ENCODE data around the gene NBL1. TPM values are rescaled to one million over a fixed set of nuclear protein-coding genes. Genes with fewer than 3 reads are reported as not detected.

The NBL1 gene
- total and polyA plus RNA-seq, 2 of the 4 experiments (the other 2 are of a cell fraction): 14.0 to 54.2 TPM

DNA sequence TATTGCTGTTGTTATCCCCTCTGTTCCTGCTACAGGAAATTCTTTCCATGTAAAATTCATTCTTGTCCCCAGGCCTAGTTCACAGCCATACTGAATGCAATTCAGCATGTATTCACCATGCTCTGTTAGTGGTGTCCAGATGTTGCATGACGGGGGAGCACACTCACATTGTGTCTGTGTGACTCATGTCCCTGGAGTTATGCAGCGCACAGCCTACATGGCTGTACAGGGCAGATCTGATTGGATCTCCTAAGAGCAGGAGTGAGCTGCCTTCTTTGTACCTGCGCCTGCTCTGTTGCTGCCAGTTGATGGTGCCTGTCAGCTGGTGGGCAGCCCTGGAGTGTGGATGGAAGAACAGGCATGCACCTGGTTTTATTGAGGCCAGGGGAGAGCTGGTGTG lies 38.1 kb downstream of the NBL1 start:
- dilution Hi-C loops (cut with HindIII; ENCODE audit: low sequenced_read_pairs, unreplicated experiment): no loop called here
- peaks cover under 1% of the 10 kb centered on the region; the same call in 1 of the 2 replicates for H3K36me3 ChIP-seq (ENCODE audit: control insufficient read depth, insufficient read depth, low read length)
- H3K4me1 ChIP-seq (ENCODE audit: control insufficient read depth, insufficient read depth, low read length): no peaks in the 10 kb centered on the region
- intact Hi-C loops (cut with micrococcal nuclease): no loop called here
- DNase-seq (peak; percentile 93), ATAC-seq (ENCODE audit: low read depth) (peak; percentile 99)
- no peaks in the 10 kb centered on the region for H3K27me3 ChIP-seq (ENCODE audit: control insufficient read depth, insufficient read depth, low read length)
- H3K18ac ChIP-seq (ENCODE audit: low read depth, low read length): no peak overlapping the region
- H4K20me1 ChIP-seq (ENCODE audit: insufficient read depth, low read length): no peaks in the 10 kb centered on the region; the same call in none of the 2 replicates
- ChIA-PET POLR2A (ENCODE audit: unreplicated experiment) (no interaction called here), CTCF (interaction anchor here (1.1 to 1.5 kb wide), 2 partner anchors 20 to 22 kb away, joined by 4 read pairs; no protein-coding TSS in a partner anchor)
- in situ Hi-C loops (cut with MboI; ENCODE audit: low sequenced_read_pairs): no loop called here
- H2AK9ac ChIP-seq (replicated peaks; ENCODE audit: low read depth, low read length, poor library complexity): no peak overlapping the region
- H3K79me1 ChIP-seq (ENCODE audit: low read depth in 1 of 2, low read length in 2 of 2): no peaks in the 10 kb centered on the region
- no peak overlapping the region for H3K56ac ChIP-seq (ENCODE audit: extremely low read depth, insufficient read depth, low read length)
- H3K9me3 ChIP-seq (ENCODE audit: control insufficient read depth, insufficient read depth, low read length): no peaks in the 10 kb centered on the region
- H2BK5ac ChIP-seq (ENCODE audit: low read depth, low read length, poor library complexity, severe bottlenecking): no peak overlapping the region
- TF ChIP-seq MXI1 (IDR thresholded peaks at IDR 0.05; ENCODE audit: borderline replicate concordance, low read depth, low read length): peak; percentile 45; the same call in 1 of the 2 replicates
- TF ChIP-seq RFX5 (IDR thresholded peaks at IDR 0.05; ENCODE audit: low read depth, low read length): 0 out of 2 replicates have a peak, but pooled peaks have one; percentile 10
- TF ChIP-seq RAD21 (IDR thresholded peaks at IDR 0.05; ENCODE audit: low read length): no peak
- TF ChIP-seq, protein P1, sequence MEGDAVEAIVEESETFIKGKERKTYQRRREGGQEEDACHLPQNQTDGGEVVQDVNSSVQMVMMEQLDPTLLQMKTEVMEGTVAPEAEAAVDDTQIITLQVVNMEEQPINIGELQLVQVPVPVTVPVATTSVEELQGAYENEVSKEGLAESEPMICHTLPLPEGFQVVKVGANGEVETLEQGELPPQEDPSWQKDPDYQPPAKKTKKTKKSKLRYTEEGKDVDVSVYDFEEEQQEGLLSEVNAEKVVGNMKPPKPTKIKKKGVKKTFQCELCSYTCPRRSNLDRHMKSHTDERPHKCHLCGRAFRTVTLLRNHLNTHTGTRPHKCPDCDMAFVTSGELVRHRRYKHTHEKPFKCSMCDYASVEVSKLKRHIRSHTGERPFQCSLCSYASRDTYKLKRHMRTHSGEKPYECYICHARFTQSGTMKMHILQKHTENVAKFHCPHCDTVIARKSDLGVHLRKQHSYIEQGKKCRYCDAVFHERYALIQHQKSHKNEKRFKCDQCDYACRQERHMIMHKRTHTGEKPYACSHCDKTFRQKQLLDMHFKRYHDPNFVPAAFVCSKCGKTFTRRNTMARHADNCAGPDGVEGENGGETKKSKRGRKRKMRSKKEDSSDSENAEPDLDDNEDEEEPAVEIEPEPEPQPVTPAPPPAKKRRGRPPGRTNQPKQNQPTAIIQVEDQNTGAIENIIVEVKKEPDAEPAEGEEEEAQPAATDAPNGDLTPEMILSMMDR (conservative IDR thresholded peaks at IDR 0.05; ENCODE audit: low read depth, low read length): no peak
- no peak for TF ChIP-seq MAZ (IDR thresholded peaks at IDR 0.05; ENCODE audit: borderline replicate concordance, low read depth, low read length)
- peak; percentile 80 for TF ChIP-seq FOS (IDR thresholded peaks at IDR 0.05; ENCODE audit: low read depth, low read length)
- TF ChIP-seq, protein P2, sequence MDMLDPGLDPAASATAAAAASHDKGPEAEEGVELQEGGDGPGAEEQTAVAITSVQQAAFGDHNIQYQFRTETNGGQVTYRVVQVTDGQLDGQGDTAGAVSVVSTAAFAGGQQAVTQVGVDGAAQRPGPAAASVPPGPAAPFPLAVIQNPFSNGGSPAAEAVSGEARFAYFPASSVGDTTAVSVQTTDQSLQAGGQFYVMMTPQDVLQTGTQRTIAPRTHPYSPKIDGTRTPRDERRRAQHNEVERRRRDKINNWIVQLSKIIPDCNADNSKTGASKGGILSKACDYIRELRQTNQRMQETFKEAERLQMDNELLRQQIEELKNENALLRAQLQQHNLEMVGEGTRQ (IDR thresholded peaks at IDR 0.05; ENCODE audit: low read depth, low read length): no peak
- peak; percentile 53; the same call in 1 of the 2 replicates for TF ChIP-seq CEBPB (IDR thresholded peaks at IDR 0.05; ENCODE audit: low read depth, low read length)
- peak; percentile 27; the same call in 1 of the 2 replicates for TF ChIP-seq MAFK (IDR thresholded peaks at IDR 0.05; ENCODE audit: low read depth, low read length)
- no peak overlapping the region for H3K27ac ChIP-seq (ENCODE audit: insufficient read depth, low read length)
- H2BK15ac ChIP-seq (ENCODE audit: low read depth, low read length): no peak overlapping the region
- no peaks in the 10 kb centered on the region; the same call in 1 of the 2 replicates for H3K9me1 ChIP-seq (ENCODE audit: insufficient read depth, low read length)
- no peak overlapping the region for H4K8ac ChIP-seq (ENCODE audit: low read depth in 2 of 2, low read length in 2 of 2)
- no peak overlapping the region for H2AFZ ChIP-seq (replicated peaks; ENCODE audit: low read length, poor library complexity)
- 75% methylated on average over 1 of the region's 3 CpGs; no CpG with 5 or more reads in 1 of the 2 experiments for WGBS, 2 experiments (ENCODE audit: extremely low coverage in 2 of 2, insufficient read length in 1 of 2)
- no peak overlapping the region for H3K9ac ChIP-seq (ENCODE audit: low read depth, low read length)
- BruUV-seq (replicated peaks): no TSS peak
- H3K4me2 ChIP-seq (ENCODE audit: low read depth, low read length): no peak overlapping the region
- H4K91ac ChIP-seq (ENCODE audit: insufficient read depth, low read depth, low read length): no peak overlapping the region
- H4K5ac ChIP-seq (ENCODE audit: low read depth, low read length): no peak overlapping the region
- H3K4ac ChIP-seq (ENCODE audit: low read depth, low read length): no peak overlapping the region
- no peak overlapping the region for H3K4me3 ChIP-seq (ENCODE audit: insufficient read depth, low read depth, low read length)
- H3K23ac ChIP-seq (ENCODE audit: low read depth, low read length): no peak overlapping the region
- H2BK20ac ChIP-seq (ENCODE audit: low read depth, low read length): no peak overlapping the region
- no peak overlapping the region for H2AK5ac ChIP-seq (ENCODE audit: low read depth, low read length)
- no peak overlapping the region for H3K14ac ChIP-seq (replicated peaks; ENCODE audit: low read depth, low read length)
- H2BK120ac ChIP-seq (ENCODE audit: low read depth, low read length): no peak overlapping the region

Data from IMR-90 (cell line).